Stimulated activated CD4-positive, alpha-beta T cell treated with anti-CD3 and anti-CD28 coated beads, Interleukin-4, amount 100 ng/mL, for 4 hours (primary cell): ENCODE results near the gene PLA1A.

ENCODE experiments used
- DNase-seq, 2 experiments: peaks; one replicate each; pipeline ENCODE4 v3.0.0-alpha.2; 2020

PLA1A gene

GRCh38 chr3:119639494-119640350 is 42.0 kb downstream of the PLA1A start:
- no peak for DNase-seq

- DNase-seq = no peak
Observed at GRCh38 chr3:119641416-119641815, 43.7 kb downstream of the PLA1A start.

- no peak for DNase-seq
Observed at GRCh38 chr3:119642746-119643473, 45.2 kb downstream of the PLA1A start.

- no peak for DNase-seq
Observed at GRCh38 chr3:119643528-119643927, 45.8 kb downstream of the PLA1A start.

GRCh38 chr3:119644481-119644880 is 46.8 kb downstream of the PLA1A start:
- no peak for DNase-seq

- DNase-seq = no peak
Observed at GRCh38 chr3:119645813-119646212, 48.1 kb downstream of the PLA1A start.

- DNase-seq = no peak
Observed at GRCh38 chr3:119647171-119647570, 49.5 kb downstream of the PLA1A start.

GRCh38 chr3:119647843-119648575 is 50.3 kb downstream of the PLA1A start:
- no peak for DNase-seq

GRCh38 chr3:119649761-119650160 is 52.1 kb downstream of the PLA1A start:
- no peak for DNase-seq

GRCh38 chr3:119652306-119653033 is 54.8 kb downstream of the PLA1A start:
- DNase-seq = no peak

- DNase-seq = no peak
Observed at GRCh38 chr3:119653876-119654275, 56.2 kb downstream of the PLA1A start.

- no peak for DNase-seq
Observed at GRCh38 chr3:119657887-119658702, 60.4 kb downstream of the PLA1A start.

- DNase-seq = no peak
Observed at GRCh38 chr3:119658994-119659393, 61.3 kb downstream of the PLA1A start.

GRCh38 chr3:119659606-119660291 is 62.1 kb downstream of the PLA1A start:
- DNase-seq = no peak

- DNase-seq = no peak
Observed at GRCh38 chr3:119660474-119661440, 63.1 kb downstream of the PLA1A start, which contains the start of gene POPDC2. Gene POPDC2, minus strand, starts transcription at chr3:119660589. Its CDS starts 166 bp downstream, at chr3:119660423.

- DNase-seq = no peak
Observed at GRCh38 chr3:119662604-119663373, 65.1 kb downstream of the PLA1A start.

- no peak for DNase-seq
Observed at GRCh38 chr3:119663885-119664284, 66.2 kb downstream of the PLA1A start.

GRCh38 chr3:119664370-119664769 is 66.7 kb downstream of the PLA1A start:
- no peak for DNase-seq

- no peak for DNase-seq
Observed at GRCh38 chr3:119664850-119665379, 67.2 kb downstream of the PLA1A start.
